Neuron (in vitro differentiated cells): ENCODE data around the gene VAMP5.
"Not testable (repeated sequence)": the region's sequence is repeated elsewhere in the genome, so short reads cannot be mapped to it uniquely, and the experiment has no call there.

ENCODE experiments used
- H2AFZ ChIP-seq: one replicate; pipeline ENCODE4 v1.6.1; 2013; ENCODE audit warnings: low read depth, mild to moderate bottlenecking, inconsistent platforms, low read length, moderate library complexity
- H3K27me3 ChIP-seq: one replicate; pipeline ENCODE4 v1.6.1; 2013; ENCODE audit warnings: low read length; ENCODE audit not compliant: insufficient read depth
- H3K36me3 ChIP-seq: one replicate; pipeline ENCODE4 v1.6.1; 2013; ENCODE audit warnings: low read length; ENCODE audit not compliant: insufficient read depth
- H3K4me1 ChIP-seq: one replicate; pipeline ENCODE4 v1.6.1; 2013; ENCODE audit warnings: low read length; ENCODE audit not compliant: insufficient read depth
- H3K4me3 ChIP-seq: 2 replicates; pipeline ENCODE4 v1.5.1; 2013; ENCODE audit warnings: mild to moderate bottlenecking, low read length, moderate library complexity
- H3K9me3 ChIP-seq: one replicate; pipeline ENCODE4 v1.6.1; 2013; ENCODE audit warnings: low read length

The VAMP5 gene

DNA sequence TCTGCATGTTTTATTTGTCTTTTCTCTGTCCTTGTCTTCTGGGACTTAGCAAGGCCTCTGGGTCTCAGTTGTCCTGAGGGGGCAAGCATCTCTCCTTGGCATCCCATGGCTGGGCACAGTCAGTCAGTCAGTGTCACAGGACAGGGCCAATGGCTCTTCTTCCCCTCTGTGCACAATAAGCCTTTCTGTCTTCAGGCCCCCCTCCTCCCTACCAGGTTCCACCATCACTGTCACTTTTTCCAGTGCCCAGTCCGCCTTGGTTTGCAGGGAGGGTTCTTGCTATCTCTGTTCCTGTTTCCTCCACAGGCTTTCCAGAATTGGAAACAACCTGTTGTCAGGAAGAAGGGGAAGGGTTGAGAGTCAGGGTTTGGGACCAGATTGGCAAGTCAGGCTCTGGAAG lies 1.7 kb upstream of the VAMP5 start:
- no peaks in the 10 kb centered on the region for H3K27me3 ChIP-seq
- no peak overlapping the region for H3K4me3 ChIP-seq
- peaks cover 31% of the 10 kb centered on the region for H3K4me1 ChIP-seq
- H3K36me3 ChIP-seq: no peaks in the 10 kb centered on the region
- H2AFZ ChIP-seq: no peak overlapping the region
- no peaks in the 10 kb centered on the region for H3K9me3 ChIP-seq

DNA sequence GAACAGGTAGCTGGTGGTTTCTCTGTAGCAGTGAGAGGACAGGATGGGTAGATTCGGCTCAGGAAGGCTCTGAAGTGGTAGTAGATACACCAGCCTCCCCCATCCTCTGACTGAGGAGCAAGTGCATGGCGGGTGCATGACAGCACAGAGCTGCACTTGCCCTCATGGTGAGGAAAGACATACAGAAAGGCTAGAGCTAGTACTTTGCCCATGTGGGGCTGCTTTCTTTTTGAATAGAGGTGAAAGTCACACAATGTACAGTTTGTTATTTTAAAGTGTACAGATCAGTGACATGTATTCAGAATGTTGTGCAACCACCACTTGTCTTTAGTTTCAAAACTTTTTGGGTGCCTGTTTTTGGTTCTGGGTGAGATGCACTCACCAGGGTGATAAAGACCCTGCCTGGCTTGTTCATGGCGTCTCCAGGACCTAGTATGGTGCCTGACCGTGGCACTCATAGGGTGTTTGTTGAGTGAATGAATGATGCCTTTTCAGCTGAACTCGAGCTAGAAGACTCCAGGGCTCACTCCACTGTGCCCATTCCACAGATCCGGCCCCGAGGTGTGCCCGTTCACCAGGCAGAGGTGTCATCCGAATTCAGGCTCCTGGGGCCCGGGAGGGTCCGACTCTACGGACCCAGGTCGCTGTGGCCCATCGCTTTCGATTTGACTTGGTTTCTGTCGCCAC lies 421 bp upstream of the VAMP5 start:
- no peaks in the 10 kb centered on the region for H3K9me3 ChIP-seq
- H3K4me1 ChIP-seq: peaks cover 21% of the 10 kb centered on the region
- no peak overlapping the region for H2AFZ ChIP-seq
- H3K36me3 ChIP-seq: no peaks in the 10 kb centered on the region
- no peaks in the 10 kb centered on the region for H3K27me3 ChIP-seq
- no peak overlapping the region for H3K4me3 ChIP-seq

GRCh38 chr2:85584857-85585780 lies 888 bp downstream of the VAMP5 start:
- H3K36me3 ChIP-seq: no peaks in the 10 kb centered on the region
- H3K4me3 ChIP-seq: no peak overlapping the region
- H3K4me1 ChIP-seq: peaks cover 8% of the 10 kb centered on the region
- no peaks in the 10 kb centered on the region for H3K9me3 ChIP-seq
- H2AFZ ChIP-seq: no peak overlapping the region
- no peaks in the 10 kb centered on the region for H3K27me3 ChIP-seq

GRCh38 chr2:85585781-85586105 lies 1.5 kb downstream of the VAMP5 start:
- no peaks in the 10 kb centered on the region for H3K36me3 ChIP-seq
- no peaks in the 10 kb centered on the region for H3K9me3 ChIP-seq
- no peak overlapping the region for H2AFZ ChIP-seq
- H3K4me3 ChIP-seq: no peak overlapping the region
- peaks cover 5% of the 10 kb centered on the region for H3K4me1 ChIP-seq
- no peaks in the 10 kb centered on the region for H3K27me3 ChIP-seq

- no peaks in the 10 kb centered on the region for H3K9me3 ChIP-seq
- H2AFZ ChIP-seq: no peak overlapping the region
- no peaks in the 10 kb centered on the region for H3K27me3 ChIP-seq
- peaks cover 5% of the 10 kb centered on the region for H3K4me1 ChIP-seq
- no peak overlapping the region for H3K4me3 ChIP-seq
- H3K36me3 ChIP-seq: no peaks in the 10 kb centered on the region
These were observed 4.0 kb downstream of the VAMP5 start for GRCh38 chr2:85588236-85588635.

DNA sequence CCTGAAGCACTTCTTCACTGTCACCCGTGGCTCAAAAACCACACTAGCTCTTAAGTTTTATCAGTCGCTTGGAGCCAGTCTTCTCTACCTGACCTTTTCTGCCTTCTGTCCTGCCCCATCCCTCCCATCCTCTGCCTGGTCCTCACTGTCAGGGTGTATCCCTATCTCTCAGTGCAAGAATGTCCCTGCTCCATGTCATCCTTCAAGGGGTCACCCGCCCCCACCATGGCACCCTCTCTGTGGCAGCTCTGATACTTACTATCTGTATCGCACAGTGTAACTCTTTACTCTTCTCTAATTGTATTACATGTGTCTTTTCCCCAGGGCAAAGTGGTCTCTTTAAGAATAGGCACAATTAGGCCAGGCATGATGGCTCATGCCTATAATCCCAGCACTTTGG lies 4.4 kb downstream of the VAMP5 start:
- H3K9me3 ChIP-seq: no peaks in the 10 kb centered on the region
- H3K4me3 ChIP-seq: no peak overlapping the region
- no peak overlapping the region for H2AFZ ChIP-seq
- no peaks in the 10 kb centered on the region for H3K36me3 ChIP-seq
- H3K4me1 ChIP-seq: peaks cover 5% of the 10 kb centered on the region
- H3K27me3 ChIP-seq: no peaks in the 10 kb centered on the region

DNA sequence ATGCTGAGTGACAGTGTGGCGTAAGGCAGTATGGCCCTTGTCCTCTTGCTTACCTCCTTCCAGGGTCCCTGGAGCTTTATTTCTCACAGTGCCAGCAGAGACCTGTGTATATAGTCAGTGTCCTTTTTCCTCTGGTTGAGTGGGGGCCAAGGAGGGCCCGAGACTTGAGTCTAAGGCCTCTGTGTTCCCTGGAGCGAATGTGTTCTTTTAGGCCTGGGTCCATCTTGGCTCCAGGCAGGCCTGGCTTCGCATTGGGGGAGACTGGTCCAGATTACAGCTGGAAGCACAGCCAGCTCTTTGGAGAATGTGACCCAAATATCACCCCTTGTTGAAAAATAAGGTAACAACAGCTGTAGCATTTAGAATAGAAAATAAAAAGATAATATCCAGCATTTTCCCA lies 5.0 kb downstream of the VAMP5 start:
- no peaks in the 10 kb centered on the region for H3K9me3 ChIP-seq
- no peak overlapping the region for H2AFZ ChIP-seq
- peaks cover 5% of the 10 kb centered on the region for H3K4me1 ChIP-seq
- no peaks in the 10 kb centered on the region for H3K27me3 ChIP-seq
- H3K4me3 ChIP-seq: no peak overlapping the region
- no peaks in the 10 kb centered on the region for H3K36me3 ChIP-seq

DNA sequence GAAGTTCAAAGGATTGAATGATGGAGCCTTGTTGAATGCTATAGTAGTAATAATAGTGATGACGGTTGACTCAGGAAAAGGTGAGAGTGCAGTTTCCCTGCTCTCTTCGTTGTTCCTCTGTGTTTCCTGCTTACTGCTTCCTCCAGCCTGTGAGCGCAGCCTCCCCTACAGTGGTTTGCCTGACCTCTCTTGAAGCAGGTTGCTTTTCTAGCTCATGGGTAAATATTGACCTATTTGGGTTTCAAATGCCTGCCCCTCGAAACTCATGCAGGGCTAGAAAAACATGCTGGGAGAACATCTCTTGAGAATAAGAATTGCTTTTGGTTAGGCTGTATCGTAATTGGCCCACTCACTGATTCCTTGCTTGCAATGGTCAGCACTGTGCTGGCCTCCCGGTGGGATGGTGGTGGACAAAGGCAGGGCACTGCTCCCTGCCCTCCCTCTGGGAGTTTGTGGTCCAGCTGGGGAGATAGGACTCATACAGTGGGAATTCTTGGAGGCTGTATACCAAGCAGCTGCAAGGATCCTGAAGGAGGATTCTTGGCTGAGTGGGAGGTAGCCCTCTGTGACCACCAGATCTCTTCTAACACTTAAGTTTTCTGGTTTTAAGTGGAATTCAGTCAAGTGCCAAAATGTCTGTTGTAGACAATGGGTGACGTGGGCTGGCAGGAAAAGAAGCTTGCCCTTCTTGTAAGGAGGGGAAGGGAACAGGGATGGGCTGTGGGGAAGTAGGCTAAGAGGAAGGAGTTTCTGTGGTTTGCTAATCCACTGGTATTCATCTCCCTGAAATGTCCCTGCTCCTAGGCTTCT lies 6.0 kb downstream of the VAMP5 start:
- Histone ChIP-seq H3K36me3 (no peaks in the 10 kb centered on the region), H3K4me3 (no peak overlapping the region), H3K27me3 (no peaks in the 10 kb centered on the region), H3K4me1 (peaks cover 12% of the 10 kb centered on the region), H3K9me3 (no peaks in the 10 kb centered on the region), H2AFZ (no peak overlapping the region)

DNA sequence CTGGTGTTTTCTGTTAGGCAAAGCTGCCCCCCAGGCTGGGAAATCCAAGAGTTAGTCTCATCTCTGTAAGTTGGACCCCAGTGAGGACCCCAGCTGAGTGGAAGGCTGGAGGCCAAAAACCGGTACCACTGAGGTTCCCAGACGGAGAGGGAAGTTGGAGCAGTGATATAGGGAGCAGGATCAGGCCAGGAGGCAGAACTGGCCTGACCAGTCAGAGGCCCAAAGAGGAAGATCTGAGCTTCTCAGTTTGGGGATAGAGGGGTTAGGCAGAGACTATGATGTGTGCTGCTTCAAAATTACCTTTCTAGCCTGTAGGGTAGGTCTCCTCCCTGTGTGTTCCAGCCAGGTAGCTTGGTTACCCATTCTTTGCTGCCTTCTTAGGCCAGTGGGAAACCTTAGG lies 6.7 kb downstream of the VAMP5 start:
- Histone ChIP-seq H3K4me1 (peaks cover 7% of the 10 kb centered on the region), H3K4me3 (no peak overlapping the region), H3K36me3 (no peaks in the 10 kb centered on the region), H3K9me3 (no peaks in the 10 kb centered on the region), H2AFZ (no peak overlapping the region), H3K27me3 (no peaks in the 10 kb centered on the region)

GRCh38 chr2:85591563-85591962 lies 7.3 kb downstream of the VAMP5 start:
- H3K4me3 ChIP-seq: no peak overlapping the region
- no peaks in the 10 kb centered on the region for H3K36me3 ChIP-seq
- no peaks in the 10 kb centered on the region for H3K9me3 ChIP-seq
- H3K4me1 ChIP-seq: peaks cover 12% of the 10 kb centered on the region
- no peak overlapping the region for H2AFZ ChIP-seq
- H3K27me3 ChIP-seq: no peaks in the 10 kb centered on the region

GRCh38 chr2:85592299-85592698 lies 8.1 kb downstream of the VAMP5 start:
- not testable (repeated sequence) for H3K9me3 ChIP-seq, H3K4me3 ChIP-seq, H3K36me3 ChIP-seq, H3K27me3 ChIP-seq, H2AFZ ChIP-seq
- peaks cover 16% of the 10 kb centered on the region for H3K4me1 ChIP-seq

DNA sequence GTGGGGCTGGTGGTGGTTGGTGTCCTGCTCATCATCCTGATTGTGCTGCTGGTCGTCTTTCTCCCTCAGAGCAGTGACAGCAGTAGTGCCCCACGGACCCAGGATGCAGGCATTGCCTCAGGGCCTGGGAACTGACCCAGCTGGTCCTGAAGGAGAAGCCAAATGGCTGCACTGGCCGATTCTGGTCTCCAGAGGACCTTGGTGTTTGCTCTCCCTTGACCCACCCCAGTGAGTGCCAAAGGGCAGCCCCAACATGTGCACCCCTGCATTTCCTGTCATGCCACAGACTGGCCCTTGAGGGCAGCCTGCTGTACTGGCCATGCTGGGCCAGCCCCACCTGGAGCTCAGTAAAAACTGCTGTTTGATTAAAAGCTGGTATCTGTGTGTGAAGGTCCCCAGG lies 8.8 kb downstream of the VAMP5 start:
- no peak overlapping the region for H3K4me3 ChIP-seq
- no peaks in the 10 kb centered on the region for H3K9me3 ChIP-seq
- H3K27me3 ChIP-seq: no peaks in the 10 kb centered on the region
- peaks cover 10% of the 10 kb centered on the region for H3K36me3 ChIP-seq
- peaks cover 16% of the 10 kb centered on the region for H3K4me1 ChIP-seq
- no peak overlapping the region for H2AFZ ChIP-seq

GRCh38 chr2:85594715-85595300 lies 10.6 kb downstream of the VAMP5 start:
- H3K36me3 ChIP-seq: peaks cover 13% of the 10 kb centered on the region
- no peaks in the 10 kb centered on the region for H3K9me3 ChIP-seq
- peak overlapping the region; percentile 81 for H3K4me3 ChIP-seq
- peaks cover 16% of the 10 kb centered on the region for H3K4me1 ChIP-seq
- H3K27me3 ChIP-seq: no peaks in the 10 kb centered on the region
- peak overlapping the region; percentile 42 for H2AFZ ChIP-seq
